Body of pancreas (tissue), 4 donors: ENCODE measurements around the gene AKAP12. TPM values are rescaled to one million over a fixed set of nuclear protein-coding genes. Genes with fewer than 3 reads are reported as not detected.

Experiments used
- ATAC-seq: fragments of 150-250 bp; one replicate; pipeline ENCODE4 v1.9.1; 2016
- DNase-seq, 4 donors: peaks; one replicate each; pipeline ENCODE4 v3.0.0-alpha.2; 2019
- H3K27ac ChIP-seq, 4 donors: fragments of 200-600 bp; sonication (generic); 1 replicate in 3 of 4; 2 replicates in 1 of 4; pipeline versions ENCODE4 v1.5.1 to v1.6.1; 2016 to 2019; ENCODE audit warnings: mild to moderate bottlenecking in 1 of 4, mixed read lengths in 1 of 4, moderate library complexity in 1 of 4
- H3K27me3 ChIP-seq, 2 donors: fragments of 200-600 bp; sonication (generic); one replicate each; pipeline ENCODE4 v1.6.0; 2016; ENCODE audit warnings: mild to moderate bottlenecking in 1 of 2
- H3K36me3 ChIP-seq, 2 donors: fragments of 200-600 bp; sonication (generic); replicated peaks in 1 of 2; 2 replicates each; pipeline ENCODE4 v1.5.1; 2016; ENCODE audit warnings: low read depth in 2 of 2; ENCODE audit not compliant: insufficient read depth in 1 of 2
- H3K4me1 ChIP-seq: fragments of 200-600 bp; sonication (generic); one replicate; pipeline ENCODE4 v1.6.0; 2016
- H3K4me3 ChIP-seq, 2 donors: fragments of 200-600 bp; sonication (generic); 1 replicate in 1 of 2; 2 replicates in 1 of 2; pipeline ENCODE4 v1.5.1; 2016 to 2019
- H3K9me3 ChIP-seq, 3 donors: fragments of 200-600 bp; sonication (generic); 1 replicate in 2 of 3; 2 replicates in 1 of 3; pipeline ENCODE4 v1.5.1; 2016
- CTCF ChIP-seq, 7 experiments: fragments of 450-650 bp in 4 of 7; fragments of 200-600 bp in 3 of 7; sonication (generic) in 3 of 7; IDR thresholded peaks; one replicate each; pipeline ENCODE4 v1.5.1; 2016 to 2019; ENCODE audit warnings: antibody characterized with exemption in 7 of 7
- POLR2A ChIP-seq, 3 donors: fragments of 450-650 bp; IDR thresholded peaks; one replicate each; pipeline ENCODE4 v1.6.1; 2016; ENCODE audit warnings: antibody characterized with exemption in 3 of 3, mild to moderate bottlenecking in 2 of 3
- WGBS, 2 donors: methylation state at CpG; one replicate each; pipeline ENCODE4 v1.1.5; 2017; 5-methylcytosine and 5-hydroxymethylcytosine counted together
- intact Hi-C: fragments of 100-400 bp; cut with DNase I; formaldehyde crosslinking; loops from one replicate; pipeline ENCODE4 v1.15.1; 2023
- total RNA-seq, 2 donors: library from RNA; depleted of rRNA; stranded (reverse); fragments of >200 nt; gene quantifications; one replicate each; pipeline ENCODE4 v1.1.0, GENCODE V29; 2016

Gene AKAP12
- total RNA-seq, 2 donors from 2014 or later: 25.2 to 49.1 TPM

- Histone ChIP-seq H3K9me3 (no peaks in the 10 kb centered on the region), H3K4me3 (no peak overlapping the region), H3K27me3 (no peaks in the 10 kb centered on the region), H3K36me3 (no peaks in the 10 kb centered on the region), H3K4me1 (no peaks in the 10 kb centered on the region), H3K27ac (no peak overlapping the region)
- DNase-seq (no peak), ATAC-seq (no peak)
- WGBS, 2 donors: 39 to 64% methylated on average over 1 of the region's 1 CpG
- TF ChIP-seq CTCF (IDR thresholded peaks at IDR 0.05) (no peak), POLR2A (IDR thresholded peaks at IDR 0.05) (no peak)
- intact Hi-C loops: no loop called here
These were observed 39.8 kb upstream of the AKAP12 start for GRCh38 chr6:151199991-151200390.

DNA sequence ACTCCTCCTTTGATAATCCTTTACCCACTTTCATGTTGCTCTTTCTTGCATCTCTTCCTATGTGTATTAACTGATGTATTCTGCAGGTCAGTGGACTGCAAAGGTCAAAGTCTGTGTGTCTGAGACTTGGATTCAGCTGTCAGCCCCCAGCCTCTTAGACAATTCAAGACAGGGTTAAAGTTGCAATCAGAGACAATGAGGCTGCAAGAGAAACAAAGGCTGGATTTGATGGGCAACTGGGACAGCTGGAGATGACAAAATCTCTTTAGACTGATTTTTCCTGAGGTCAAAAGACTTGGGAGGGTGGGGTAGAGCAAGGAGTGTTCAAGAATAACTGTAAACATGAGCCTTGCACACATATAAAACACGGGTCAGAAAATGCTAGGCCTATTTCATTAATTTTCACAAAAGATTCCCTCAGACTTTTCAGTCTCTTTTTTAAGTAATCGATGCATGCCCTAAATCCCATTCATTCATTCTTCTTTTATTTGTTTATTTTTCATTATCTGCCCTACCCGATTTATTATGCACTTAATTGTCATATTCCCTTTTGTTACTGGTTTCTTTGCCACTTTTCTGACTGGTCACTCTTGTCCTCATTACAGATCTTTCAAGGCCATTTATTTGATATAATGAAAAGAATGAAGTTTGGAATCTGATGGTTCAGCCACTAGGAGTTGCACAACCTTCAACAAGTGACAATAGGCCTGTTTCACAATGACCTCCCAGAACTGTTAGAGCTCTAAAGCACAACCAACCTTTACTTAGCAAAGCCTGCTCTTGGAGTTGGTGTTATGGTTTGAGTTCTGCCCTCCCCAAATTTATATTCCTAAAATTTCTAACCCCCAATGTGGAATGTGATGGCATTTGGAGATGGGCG, 33.8 kb upstream of the AKAP12 start:
- H3K36me3 ChIP-seq: no peaks in the 10 kb centered on the region
- WGBS, 2 donors: 81% methylated on average over 4 of the region's 4 CpGs
- intact Hi-C loops: no loop called here
- no peak overlapping the region for H3K4me3 ChIP-seq
- H3K9me3 ChIP-seq: no peaks in the 10 kb centered on the region
- H3K27ac ChIP-seq: no peak overlapping the region
- H3K27me3 ChIP-seq: no peaks in the 10 kb centered on the region
- no peak for TF ChIP-seq POLR2A (IDR thresholded peaks at IDR 0.05)
- no peak for TF ChIP-seq CTCF (IDR thresholded peaks at IDR 0.05)
- DNase-seq: no peak
- H3K4me1 ChIP-seq: no peaks in the 10 kb centered on the region
- no peak for ATAC-seq

DNA sequence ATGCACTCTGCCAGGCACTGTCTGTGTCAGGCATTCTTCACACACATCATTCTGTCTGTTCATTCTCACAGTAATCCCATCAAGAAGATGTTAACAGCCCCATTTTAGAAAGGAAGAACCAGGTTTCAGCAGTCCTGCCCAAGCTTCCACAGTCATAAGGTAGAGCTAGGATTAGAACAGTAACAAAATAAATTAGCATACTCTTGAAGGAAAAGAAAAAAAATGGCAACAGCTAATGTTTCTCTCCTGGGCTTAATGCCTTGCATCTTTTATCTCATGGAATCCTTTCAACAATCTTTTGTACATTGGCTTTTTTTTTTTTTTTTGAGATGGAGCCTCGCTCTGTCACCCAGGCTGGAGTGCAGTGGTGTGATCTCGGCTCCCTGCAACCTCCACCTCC, 32.1 kb upstream of the AKAP12 start:
- ATAC-seq (no peak), DNase-seq (no peak)
- WGBS, 2 donors: 78 to 90% methylated on average over 2 of the region's 2 CpGs
- H3K4me3 ChIP-seq: no peak overlapping the region
- no peaks in the 10 kb centered on the region for H3K27me3 ChIP-seq
- H3K4me1 ChIP-seq: no peaks in the 10 kb centered on the region
- intact Hi-C loops: no loop called here
- no peak overlapping the region for H3K27ac ChIP-seq
- TF ChIP-seq POLR2A (IDR thresholded peaks at IDR 0.05) (no peak), CTCF (IDR thresholded peaks at IDR 0.05) (no peak)
- H3K9me3 ChIP-seq: no peaks in the 10 kb centered on the region
- no peaks in the 10 kb centered on the region for H3K36me3 ChIP-seq

DNA sequence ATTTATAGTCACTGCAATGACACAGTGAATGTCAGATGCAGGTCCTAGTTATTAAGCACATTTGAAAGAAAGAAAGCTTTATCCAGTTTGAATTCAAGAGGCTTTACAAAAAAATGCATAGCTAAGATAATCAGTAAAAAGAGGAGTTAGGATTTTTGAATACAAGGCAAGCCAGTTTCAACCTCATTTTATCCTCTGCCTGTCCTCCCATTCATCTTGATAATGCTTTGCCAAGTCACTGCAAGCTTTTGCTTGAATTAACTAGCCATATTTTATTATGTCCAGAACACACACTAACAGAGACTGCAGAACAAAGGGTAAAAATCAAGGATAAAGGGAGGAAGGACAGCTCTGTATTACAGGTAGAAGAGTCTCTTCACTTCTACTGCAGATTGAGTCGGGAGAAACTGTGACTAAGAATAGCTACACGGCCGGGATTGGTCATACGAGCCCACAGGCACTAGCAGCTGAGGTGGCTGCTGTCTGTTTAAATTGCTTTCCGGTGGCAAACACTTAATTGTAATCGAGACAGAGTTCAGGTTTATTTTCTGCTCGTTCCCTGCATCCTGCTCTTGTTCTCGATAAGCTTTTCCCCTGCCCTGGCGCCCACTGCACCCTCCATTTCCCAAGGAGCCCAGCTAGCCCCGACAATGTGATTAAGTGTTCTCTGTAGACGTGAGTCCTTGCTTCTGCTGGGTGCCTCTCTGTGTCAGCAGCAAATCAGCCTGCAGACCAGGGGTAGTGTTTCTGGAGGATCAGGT, 30.5 kb upstream of the AKAP12 start:
- Histone ChIP-seq H3K9me3 (no peaks in the 10 kb centered on the region), H3K36me3 (no peaks in the 10 kb centered on the region), H3K4me3 (no peak overlapping the region), H3K27ac (no peak overlapping the region), H3K4me1 (no peaks in the 10 kb centered on the region), H3K27me3 (no peaks in the 10 kb centered on the region)
- DNase-seq: no peak
- intact Hi-C loops: no loop called here
- no peak for ATAC-seq
- TF ChIP-seq CTCF (IDR thresholded peaks at IDR 0.05) (no peak), POLR2A (IDR thresholded peaks at IDR 0.05) (no peak)
- WGBS, 2 donors: 21 to 24% methylated on average over 11 of the region's 11 CpGs
